ENCODE measurements around the gene HMX3.

HMX3 gene

GRCh38 chr10:123136221-123136805 is 543 bp downstream of the HMX3 start:
- H3K4me3 Mint-ChIP-seq, result peak overlapping the region; percentile 45
- no peak overlapping the region for H3K27ac Mint-ChIP-seq
- no peaks in the 10 kb centered on the region for H3K9me3 Mint-ChIP-seq
- H3K27me3 Mint-ChIP-seq (ENCODE audit: low read depth, poor library complexity), result peaks cover 100% of the 10 kb centered on the region
- H3K36me3 Mint-ChIP-seq (ENCODE audit: low read depth), result no peaks in the 10 kb centered on the region
- peaks cover 29% of the 10 kb centered on the region for H3K4me1 Mint-ChIP-seq
- TF ChIP-seq CTCF (IDR thresholded peaks at IDR 0.05), result no peak
- DNase-seq, result peak; percentile 30

GRCh38 chr10:123136806-123137642 is 1.3 kb downstream of the HMX3 start:
- no peak for TF ChIP-seq CTCF (IDR thresholded peaks at IDR 0.05)
- peaks cover 100% of the 10 kb centered on the region for H3K27me3 Mint-ChIP-seq (ENCODE audit: low read depth, poor library complexity)
- H3K36me3 Mint-ChIP-seq (ENCODE audit: low read depth), result no peaks in the 10 kb centered on the region
- H3K27ac Mint-ChIP-seq, result no peak overlapping the region
- H3K4me1 Mint-ChIP-seq, result peaks cover 29% of the 10 kb centered on the region
- peak overlapping the region; percentile 60 for H3K4me3 Mint-ChIP-seq
- no peaks in the 10 kb centered on the region for H3K9me3 Mint-ChIP-seq
- peak; percentile 47 for DNase-seq

- H3K27ac Mint-ChIP-seq, result no peak overlapping the region
- no peak overlapping the region for H3K4me3 Mint-ChIP-seq
- H3K9me3 Mint-ChIP-seq, result no peaks in the 10 kb centered on the region
- no peak for TF ChIP-seq CTCF (IDR thresholded peaks at IDR 0.05)
- DNase-seq, result no peak
- H3K36me3 Mint-ChIP-seq (ENCODE audit: low read depth), result no peaks in the 10 kb centered on the region
- H3K4me1 Mint-ChIP-seq, result peaks cover 25% of the 10 kb centered on the region
- H3K27me3 Mint-ChIP-seq (ENCODE audit: low read depth, poor library complexity), result peaks cover 100% of the 10 kb centered on the region
These were observed 3.4 kb downstream of the HMX3 start for GRCh38 chr10:123139165-123139520.

- Mint-ChIP-seq H3K27ac (no peak overlapping the region), H3K27me3 (ENCODE audit: low read depth, poor library complexity) (peaks cover 100% of the 10 kb centered on the region), H3K4me1 (peaks cover 22% of the 10 kb centered on the region), H3K9me3 (no peaks in the 10 kb centered on the region), H3K36me3 (ENCODE audit: low read depth) (no peaks in the 10 kb centered on the region), H3K4me3 (no peak overlapping the region)
- no peak for TF ChIP-seq CTCF (IDR thresholded peaks at IDR 0.05)
- peak; percentile 51 for DNase-seq
These were observed 3.9 kb downstream of the HMX3 start for GRCh38 chr10:123139521-123140163.

- H3K27ac Mint-ChIP-seq, result no peak overlapping the region
- H3K4me3 Mint-ChIP-seq, result no peak overlapping the region
- no peaks in the 10 kb centered on the region for H3K36me3 Mint-ChIP-seq (ENCODE audit: low read depth)
- H3K4me1 Mint-ChIP-seq, result peaks cover 22% of the 10 kb centered on the region
- TF ChIP-seq CTCF (IDR thresholded peaks at IDR 0.05), result no peak
- no peaks in the 10 kb centered on the region for H3K9me3 Mint-ChIP-seq
- H3K27me3 Mint-ChIP-seq (ENCODE audit: low read depth, poor library complexity), result peaks cover 100% of the 10 kb centered on the region
- peak; percentile 55 for DNase-seq
These were observed 4.6 kb downstream of the HMX3 start for GRCh38 chr10:123140164-123140982.
